ENCODE data around the gene DLL1.

DLL1 gene

GRCh38 chr6:170312876-170313275, 22.0 kb upstream of the DLL1 start:
- Histone ChIP-seq H3K27me3 (ENCODE audit: low read depth, low read length) (no peaks in the 10 kb centered on the region), H3K36me3 (replicated peaks; ENCODE audit: low read depth, low read length) (peaks cover 2% of the 10 kb centered on the region), H3K9ac (ENCODE audit: low read length) (no peak overlapping the region), H3K9me3 (ENCODE audit: insufficient read depth, low read length) (no peaks in the 10 kb centered on the region), H3K4me3 (ENCODE audit: low read length) (no peak overlapping the region), H3K27ac (ENCODE audit: low read length) (no peak overlapping the region), H3K4me1 (ENCODE audit: low read length) (peaks cover 3% of the 10 kb centered on the region), H2AFZ (ENCODE audit: low read depth, low read length) (no peak overlapping the region), H3K4me2 (ENCODE audit: low read length) (no peak overlapping the region), H4K20me1 (ENCODE audit: insufficient read depth, low read length) (0 out of 2 replicates have a peak, but pooled peaks cover 7% of the 10 kb centered on the region), H3K79me2 (ENCODE audit: low read length) (peaks cover 62% of the 10 kb centered on the region)
- no peak for TF ChIP-seq CTCF (IDR thresholded peaks at IDR 0.05; ENCODE audit: low read depth, low read length)
- no peak for TF ChIP-seq EZH2phosphoT487 (IDR thresholded peaks at IDR 0.05; ENCODE audit: low read depth)

GRCh38 chr6:170311696-170312095, 20.8 kb upstream of the DLL1 start:
- no peaks in the 10 kb centered on the region for H3K9me3 ChIP-seq (ENCODE audit: insufficient read depth, low read length)
- H3K4me2 ChIP-seq (ENCODE audit: low read length), result no peak overlapping the region
- no peak for TF ChIP-seq EZH2phosphoT487 (IDR thresholded peaks at IDR 0.05; ENCODE audit: low read depth)
- no peak for TF ChIP-seq CTCF (IDR thresholded peaks at IDR 0.05; ENCODE audit: low read depth, low read length)
- H3K27ac ChIP-seq (ENCODE audit: low read length), result no peak overlapping the region
- H2AFZ ChIP-seq (ENCODE audit: low read depth, low read length), result no peak overlapping the region
- no peaks in the 10 kb centered on the region for H3K27me3 ChIP-seq (ENCODE audit: low read depth, low read length)
- H3K36me3 ChIP-seq (replicated peaks; ENCODE audit: low read depth, low read length), result no peaks in the 10 kb centered on the region
- H3K79me2 ChIP-seq (ENCODE audit: low read length), result peaks cover 74% of the 10 kb centered on the region
- 0 out of 2 replicates have a peak, but pooled peaks cover 7% of the 10 kb centered on the region for H4K20me1 ChIP-seq (ENCODE audit: insufficient read depth, low read length)
- H3K9ac ChIP-seq (ENCODE audit: low read length), result no peak overlapping the region
- peaks cover 8% of the 10 kb centered on the region for H3K4me1 ChIP-seq (ENCODE audit: low read length)
- H3K4me3 ChIP-seq (ENCODE audit: low read length), result no peak overlapping the region

GRCh38 chr6:170308761-170309160, 17.9 kb upstream of the DLL1 start:
- Histone ChIP-seq H3K9me3 (ENCODE audit: insufficient read depth, low read length) (no peaks in the 10 kb centered on the region), H3K27ac (ENCODE audit: low read length) (no peak overlapping the region), H3K27me3 (ENCODE audit: low read depth, low read length) (no peaks in the 10 kb centered on the region), H2AFZ (ENCODE audit: low read depth, low read length) (no peak overlapping the region), H3K9ac (ENCODE audit: low read length) (no peak overlapping the region), H3K79me2 (ENCODE audit: low read length) (peaks cover 69% of the 10 kb centered on the region), H3K4me1 (ENCODE audit: low read length) (peaks cover 14% of the 10 kb centered on the region), H3K36me3 (replicated peaks; ENCODE audit: low read depth, low read length) (no peaks in the 10 kb centered on the region), H3K4me3 (ENCODE audit: low read length) (no peak overlapping the region), H3K4me2 (ENCODE audit: low read length) (no peak overlapping the region), H4K20me1 (ENCODE audit: insufficient read depth, low read length) (0 out of 2 replicates have a peak, but pooled peaks cover 7% of the 10 kb centered on the region)
- TF ChIP-seq EZH2phosphoT487 (IDR thresholded peaks at IDR 0.05; ENCODE audit: low read depth) (no peak), CTCF (IDR thresholded peaks at IDR 0.05; ENCODE audit: low read depth, low read length) (no peak)

GRCh38 chr6:170307080-170307545, 16.2 kb upstream of the DLL1 start:
- no peaks in the 10 kb centered on the region for H3K36me3 ChIP-seq (replicated peaks; ENCODE audit: low read depth, low read length)
- peak overlapping the region; percentile 92 for H3K9ac ChIP-seq (ENCODE audit: low read length)
- H3K4me2 ChIP-seq (ENCODE audit: low read length), result peak overlapping the region; percentile 98
- H4K20me1 ChIP-seq (ENCODE audit: insufficient read depth, low read length), result 0 out of 2 replicates have a peak, but pooled peaks cover 7% of the 10 kb centered on the region
- TF ChIP-seq EZH2phosphoT487 (IDR thresholded peaks at IDR 0.05; ENCODE audit: low read depth) (no peak), CTCF (IDR thresholded peaks at IDR 0.05; ENCODE audit: low read depth, low read length) (no peak)
- H3K79me2 ChIP-seq (ENCODE audit: low read length), result peaks cover 54% of the 10 kb centered on the region
- H3K9me3 ChIP-seq (ENCODE audit: insufficient read depth, low read length), result no peaks in the 10 kb centered on the region
- peaks cover 14% of the 10 kb centered on the region for H3K4me1 ChIP-seq (ENCODE audit: low read length)
- peak overlapping the region; percentile 44; the same call in 1 of the 2 replicates for H3K27ac ChIP-seq (ENCODE audit: low read length)
- no peaks in the 10 kb centered on the region for H3K27me3 ChIP-seq (ENCODE audit: low read depth, low read length)
- peak overlapping the region; percentile 99 for H3K4me3 ChIP-seq (ENCODE audit: low read length)
- H2AFZ ChIP-seq (ENCODE audit: low read depth, low read length), result peak overlapping the region; percentile 64; the same call in 1 of the 2 replicates

Measured in OCI-LY3 (cell line).